Liver (tissue), 9 donors: ENCODE measurements around the gene PSAT1. TPM values are rescaled to one million over a fixed set of nuclear protein-coding genes. Genes with fewer than 3 reads are reported as not detected.

ENCODE experiments used
- DNase-seq: peaks from one replicate; pipeline ENCODE4 v3.0.0-alpha.2; 2017; ENCODE audit warnings: low spot score
- H3K27ac ChIP-seq, 2 donors: one replicate each; pipeline ENCODE4 v1.7.0; 2013; ENCODE audit warnings: inconsistent platforms in 2 of 2, low read length in 2 of 2, control low read depth in 1 of 2, low read depth in 1 of 2, mild to moderate bottlenecking in 1 of 2
- H3K27me3 ChIP-seq, 4 donors: one replicate each; pipeline versions ENCODE4 v1.6.1 to v1.7.0; 2013; ENCODE audit warnings: low read length in 3 of 4, inconsistent platforms in 1 of 4, mild to moderate bottlenecking in 1 of 4, moderate library complexity in 1 of 4; ENCODE audit not compliant: control insufficient read depth in 4 of 4, insufficient read depth in 4 of 4
- H3K36me3 ChIP-seq, 4 donors: one replicate each; pipeline versions ENCODE4 v1.6.1 to v1.7.0; 2013; ENCODE audit warnings: low read length in 3 of 4, mild to moderate bottlenecking in 3 of 4, low read depth in 1 of 4, moderate library complexity in 1 of 4; ENCODE audit not compliant: control insufficient read depth in 4 of 4, insufficient read depth in 3 of 4
- H3K4me1 ChIP-seq, 4 donors: one replicate each; pipeline versions ENCODE4 v1.6.1 to v1.7.0; 2013; ENCODE audit warnings: low read length in 3 of 4, mild to moderate bottlenecking in 3 of 4, moderate library complexity in 1 of 4; ENCODE audit not compliant: control insufficient read depth in 4 of 4, insufficient read depth in 4 of 4
- H3K4me3 ChIP-seq, 3 donors: one replicate each; pipeline versions ENCODE4 v1.6.1 to v1.7.0; 2013; ENCODE audit warnings: low read length in 3 of 3, control low read depth in 1 of 3, low read depth in 1 of 3, mild to moderate bottlenecking in 1 of 3
- H3K9ac ChIP-seq, 2 donors: one replicate each; pipeline ENCODE4 v1.7.0; 2013; ENCODE audit warnings: low read length in 2 of 2, mild to moderate bottlenecking in 2 of 2, moderate library complexity in 2 of 2, control low read depth in 1 of 2, low read depth in 1 of 2
- H3K9me3 ChIP-seq, 4 donors: one replicate each; pipeline versions ENCODE4 v1.6.1 to v1.7.0; 2013; ENCODE audit warnings: low read length in 3 of 4; ENCODE audit not compliant: control insufficient read depth in 4 of 4
- EGR1 ChIP-seq, 2 donors: IDR thresholded peaks; 2 replicates each; pipeline ENCODE4 v1.6.1; 2016 to 2018; ENCODE audit warnings: antibody characterized with exemption in 2 of 2, low read depth in 2 of 2
- FOXA1 ChIP-seq: IDR thresholded peaks from 2 replicates; pipeline ENCODE4 v1.6.1; 2016; ENCODE audit warnings: antibody characterized with exemption
- FOXA2 ChIP-seq: IDR thresholded peaks from 2 replicates; pipeline ENCODE4 v1.6.1; 2016; ENCODE audit warnings: antibody characterized with exemption
- GABPA ChIP-seq, 2 donors: IDR thresholded peaks in 1 of 2; conservative IDR thresholded peaks in 1 of 2; 2 replicates each; pipeline ENCODE4 v1.6.1; 2016; ENCODE audit warnings: antibody characterized with exemption in 2 of 2, mild to moderate bottlenecking in 1 of 2, moderate library complexity in 1 of 2
- HNF4A ChIP-seq, 2 donors: conservative IDR thresholded peaks; 2 replicates each; pipeline ENCODE4 v1.6.1; 2016; ENCODE audit warnings: antibody characterized with exemption in 2 of 2, mild to moderate bottlenecking in 2 of 2
- HNF4G ChIP-seq: IDR thresholded peaks from 2 replicates; pipeline ENCODE4 v1.6.1; 2016; ENCODE audit warnings: antibody characterized with exemption
- JUND ChIP-seq, 2 donors: IDR thresholded peaks; 2 replicates each; pipeline ENCODE4 v1.6.1; 2016; ENCODE audit warnings: antibody characterized with exemption in 2 of 2
- NR2F2 ChIP-seq: IDR thresholded peaks from 2 replicates; pipeline ENCODE4 v1.6.1; 2016; ENCODE audit warnings: antibody characterized with exemption
- RAD21 ChIP-seq, 2 donors: IDR thresholded peaks; 2 replicates each; pipeline ENCODE4 v1.6.1; 2016; ENCODE audit warnings: antibody characterized with exemption in 2 of 2, mild to moderate bottlenecking in 2 of 2
- RXRA ChIP-seq, 2 donors: IDR thresholded peaks; 2 replicates each; pipeline ENCODE4 v1.6.1; 2017 to 2018; ENCODE audit warnings: antibody characterized with exemption in 2 of 2, mild to moderate bottlenecking in 1 of 2
- SP1 ChIP-seq: IDR thresholded peaks from 2 replicates; pipeline ENCODE4 v1.6.1; 2018; ENCODE audit warnings: antibody characterized with exemption, mild to moderate bottlenecking
- TAF1 ChIP-seq: conservative IDR thresholded peaks from 2 replicates; pipeline ENCODE4 v1.6.1; 2016; ENCODE audit warnings: antibody characterized with exemption, mild to moderate bottlenecking
- YY1 ChIP-seq: IDR thresholded peaks from 2 replicates; pipeline ENCODE4 v1.6.1; 2016; ENCODE audit warnings: antibody characterized with exemption, mild to moderate bottlenecking
- WGBS: extraction: QIAGEN DNeasy Blood & Tissue Kit; methylation state at CpG from one replicate; pipeline ENCODE4 v1.1.7; 2013; 5-methylcytosine and 5-hydroxymethylcytosine counted together
- polyA plus RNA-seq, 2 donors: library from polyadenylated mRNA; stranded (reverse) in 1 of 2; unstranded in 1 of 2; fragments of 200-250 nt in 1 of 2; fragments of >200 nt in 1 of 2; fragmentation: Nextera tagmentation in 1 of 2; extraction: Ambion mirVana in 1 of 2; gene quantifications; one replicate each; pipeline versions ENCODE4 v1.2.1 to v1.2.3, GENCODE V29; 2013 to 2015
- total RNA-seq, 2 donors: library from RNA; depleted of rRNA; stranded (reverse); fragments of >200 nt; gene quantifications; one replicate each; pipeline ENCODE4 v1.2.3, GENCODE V29; 2014
- TF ChIP-seq, protein P1 (sequence below): IDR thresholded peaks from 2 replicates; pipeline ENCODE4 v1.6.1; 2016; ENCODE audit warnings: antibody characterized with exemption
- TF ChIP-seq, protein P2 (sequence below): IDR thresholded peaks from 2 replicates; pipeline ENCODE4 v1.6.1; 2016; ENCODE audit warnings: antibody characterized with exemption
- TF ChIP-seq, protein P3 (sequence below): fragments of 150-350 bp; IDR thresholded peaks from 2 replicates; pipeline ENCODE4 v1.5.1; 2017; ENCODE audit warnings: improper control_type of control experiment, low read depth, low read length; ENCODE audit not compliant: missing input control
- TF ChIP-seq, protein P4 (sequence below): IDR thresholded peaks from 2 replicates; pipeline ENCODE4 v1.6.1; 2016; ENCODE audit warnings: antibody characterized with exemption, mild to moderate bottlenecking
- TF ChIP-seq, protein P5 (sequence below): IDR thresholded peaks from 2 replicates; pipeline ENCODE4 v1.6.1; 2016; ENCODE audit warnings: antibody characterized with exemption
- donor health status: healthy.
- donor health status: healthy.
- donor health status: healthy.
- donor health status: healthy.
- donor health status: healthy.

PSAT1 gene
- total and polyA plus RNA-seq, 4 donors = 28.0 to 156 (median 66.8) TPM

DNA sequence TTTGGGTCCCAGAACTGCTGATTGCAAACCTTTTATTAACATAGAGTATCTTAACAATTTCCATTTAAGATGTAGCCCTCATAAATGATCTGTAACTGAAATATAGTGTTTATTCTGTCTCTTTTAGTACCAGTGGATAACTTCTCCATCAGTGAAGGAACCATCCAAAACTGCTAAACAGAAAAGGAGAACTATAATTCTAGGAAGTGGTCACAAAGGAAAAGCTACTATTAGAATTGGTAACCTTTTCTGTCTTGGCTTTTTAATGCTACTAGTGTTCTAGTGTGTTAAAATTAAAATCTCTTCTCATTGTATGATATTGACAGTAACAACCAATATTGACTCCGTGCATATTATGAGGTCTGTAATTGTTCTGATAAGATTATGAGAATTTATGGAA, 48.3 kb upstream of the PSAT1 start:
- TF ChIP-seq SP1 (no peak), JUND (IDR thresholded peaks at IDR 0.05) (no peak), YY1 (no peak), RAD21 (IDR thresholded peaks at IDR 0.05) (no peak), FOXA2 (no peak), HNF4G (no peak), GABPA (IDR thresholded peaks at IDR 0.05 in 1 of 2, conservative IDR thresholded peaks at IDR 0.05 in 1 of 2) (no peak), FOXA1 (no peak)
- TF ChIP-seq, protein P1, sequence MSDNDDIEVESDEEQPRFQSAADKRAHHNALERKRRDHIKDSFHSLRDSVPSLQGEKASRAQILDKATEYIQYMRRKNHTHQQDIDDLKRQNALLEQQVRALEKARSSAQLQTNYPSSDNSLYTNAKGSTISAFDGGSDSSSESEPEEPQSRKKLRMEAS = no peak
- H3K9me3 ChIP-seq = no peaks in the 10 kb centered on the region
- WGBS = 93% methylated on average over 1 of the region's 1 CpG
- H3K27me3 ChIP-seq = no peaks in the 10 kb centered on the region
- H3K4me1 ChIP-seq = peaks cover 0 to under 1% (median 0%) of the 10 kb centered on the region in 4 donors
- no peak overlapping the region for H3K27ac ChIP-seq
- no peak overlapping the region for H3K9ac ChIP-seq
- no peak overlapping the region for H3K4me3 ChIP-seq
- no peak for DNase-seq
- peaks cover 0 to 5% (median 0%) of the 10 kb centered on the region in 4 donors for H3K36me3 ChIP-seq

DNA sequence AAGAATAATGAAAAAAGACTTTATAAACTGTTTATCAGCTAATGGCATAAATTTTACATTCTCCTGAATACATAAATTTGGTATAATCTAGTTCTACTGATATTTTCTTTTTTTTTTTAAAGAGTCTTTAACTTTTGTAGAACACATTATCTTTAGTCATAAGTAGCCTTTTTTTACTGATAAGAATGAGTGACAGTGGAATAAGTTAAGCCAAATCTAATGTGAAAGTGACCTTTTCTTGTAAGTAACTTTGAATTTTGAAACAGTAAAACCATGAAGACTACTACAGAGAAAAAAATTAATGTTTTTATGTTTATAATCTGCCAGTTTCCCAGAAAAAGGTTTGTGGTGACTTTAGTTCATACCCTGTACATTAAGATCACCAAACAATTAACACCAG, 47.4 kb upstream of the PSAT1 start:
- no peak for DNase-seq
- Histone ChIP-seq H3K27ac (no peak overlapping the region), H3K4me1 (peaks cover 0 to 4% (median 0%) of the 10 kb centered on the region in 4 donors), H3K27me3 (no peaks in the 10 kb centered on the region), H3K9me3 (no peaks in the 10 kb centered on the region), H3K9ac (no peak overlapping the region), H3K36me3 (peaks cover 0 to 7% (median 0%) of the 10 kb centered on the region in 4 donors), H3K4me3 (no peak overlapping the region)
- TF ChIP-seq JUND (IDR thresholded peaks at IDR 0.05) (no peak), FOXA1 (no peak), HNF4A (conservative IDR thresholded peaks at IDR 0.05) (no peak), EGR1 (IDR thresholded peaks at IDR 0.05; ENCODE audit: low read depth in 2 of 2) (no peak), HNF4G (no peak), NR2F2 (no peak), RXRA (IDR thresholded peaks at IDR 0.05) (no peak), FOXA2 (no peak), SP1 (no peak), RAD21 (IDR thresholded peaks at IDR 0.05) (no peak), GABPA (IDR thresholded peaks at IDR 0.05 in 1 of 2, conservative IDR thresholded peaks at IDR 0.05 in 1 of 2) (no peak)
- TF ChIP-seq, protein P1 = no peak
- TF ChIP-seq, protein P2, sequence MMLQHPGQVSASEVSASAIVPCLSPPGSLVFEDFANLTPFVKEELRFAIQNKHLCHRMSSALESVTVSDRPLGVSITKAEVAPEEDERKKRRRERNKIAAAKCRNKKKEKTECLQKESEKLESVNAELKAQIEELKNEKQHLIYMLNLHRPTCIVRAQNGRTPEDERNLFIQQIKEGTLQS = no peak

DNA sequence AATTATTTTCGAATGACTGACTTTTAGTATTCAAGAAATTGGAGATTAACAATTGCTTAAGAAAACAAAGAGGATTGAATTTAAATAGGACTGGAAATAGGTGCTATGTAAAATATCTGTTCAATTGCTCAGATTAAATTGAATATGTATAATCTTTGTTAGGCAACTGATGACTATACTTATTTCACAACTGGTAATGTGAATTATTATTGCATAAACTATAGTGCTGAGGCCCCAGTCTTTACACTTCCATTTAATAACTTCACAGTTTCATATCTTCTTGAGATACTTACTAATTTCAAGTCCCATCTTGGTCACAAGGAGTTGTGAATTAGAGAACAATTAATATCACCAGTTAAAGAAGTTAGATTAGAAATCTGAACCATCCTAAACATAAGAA, 44.3 kb upstream of the PSAT1 start:
- Histone ChIP-seq H3K36me3 (peaks cover 0 to 5% (median 2%) of the 10 kb centered on the region in 4 donors), H3K27me3 (no peaks in the 10 kb centered on the region)
- WGBS = 100% methylated on average over 1 of the region's 1 CpG

More for the DNA sequence above, 44.3 kb upstream of the PSAT1 start:
- TF ChIP-seq, protein P3, sequence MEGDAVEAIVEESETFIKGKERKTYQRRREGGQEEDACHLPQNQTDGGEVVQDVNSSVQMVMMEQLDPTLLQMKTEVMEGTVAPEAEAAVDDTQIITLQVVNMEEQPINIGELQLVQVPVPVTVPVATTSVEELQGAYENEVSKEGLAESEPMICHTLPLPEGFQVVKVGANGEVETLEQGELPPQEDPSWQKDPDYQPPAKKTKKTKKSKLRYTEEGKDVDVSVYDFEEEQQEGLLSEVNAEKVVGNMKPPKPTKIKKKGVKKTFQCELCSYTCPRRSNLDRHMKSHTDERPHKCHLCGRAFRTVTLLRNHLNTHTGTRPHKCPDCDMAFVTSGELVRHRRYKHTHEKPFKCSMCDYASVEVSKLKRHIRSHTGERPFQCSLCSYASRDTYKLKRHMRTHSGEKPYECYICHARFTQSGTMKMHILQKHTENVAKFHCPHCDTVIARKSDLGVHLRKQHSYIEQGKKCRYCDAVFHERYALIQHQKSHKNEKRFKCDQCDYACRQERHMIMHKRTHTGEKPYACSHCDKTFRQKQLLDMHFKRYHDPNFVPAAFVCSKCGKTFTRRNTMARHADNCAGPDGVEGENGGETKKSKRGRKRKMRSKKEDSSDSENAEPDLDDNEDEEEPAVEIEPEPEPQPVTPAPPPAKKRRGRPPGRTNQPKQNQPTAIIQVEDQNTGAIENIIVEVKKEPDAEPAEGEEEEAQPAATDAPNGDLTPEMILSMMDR = no peak
- TF ChIP-seq, protein P4, sequence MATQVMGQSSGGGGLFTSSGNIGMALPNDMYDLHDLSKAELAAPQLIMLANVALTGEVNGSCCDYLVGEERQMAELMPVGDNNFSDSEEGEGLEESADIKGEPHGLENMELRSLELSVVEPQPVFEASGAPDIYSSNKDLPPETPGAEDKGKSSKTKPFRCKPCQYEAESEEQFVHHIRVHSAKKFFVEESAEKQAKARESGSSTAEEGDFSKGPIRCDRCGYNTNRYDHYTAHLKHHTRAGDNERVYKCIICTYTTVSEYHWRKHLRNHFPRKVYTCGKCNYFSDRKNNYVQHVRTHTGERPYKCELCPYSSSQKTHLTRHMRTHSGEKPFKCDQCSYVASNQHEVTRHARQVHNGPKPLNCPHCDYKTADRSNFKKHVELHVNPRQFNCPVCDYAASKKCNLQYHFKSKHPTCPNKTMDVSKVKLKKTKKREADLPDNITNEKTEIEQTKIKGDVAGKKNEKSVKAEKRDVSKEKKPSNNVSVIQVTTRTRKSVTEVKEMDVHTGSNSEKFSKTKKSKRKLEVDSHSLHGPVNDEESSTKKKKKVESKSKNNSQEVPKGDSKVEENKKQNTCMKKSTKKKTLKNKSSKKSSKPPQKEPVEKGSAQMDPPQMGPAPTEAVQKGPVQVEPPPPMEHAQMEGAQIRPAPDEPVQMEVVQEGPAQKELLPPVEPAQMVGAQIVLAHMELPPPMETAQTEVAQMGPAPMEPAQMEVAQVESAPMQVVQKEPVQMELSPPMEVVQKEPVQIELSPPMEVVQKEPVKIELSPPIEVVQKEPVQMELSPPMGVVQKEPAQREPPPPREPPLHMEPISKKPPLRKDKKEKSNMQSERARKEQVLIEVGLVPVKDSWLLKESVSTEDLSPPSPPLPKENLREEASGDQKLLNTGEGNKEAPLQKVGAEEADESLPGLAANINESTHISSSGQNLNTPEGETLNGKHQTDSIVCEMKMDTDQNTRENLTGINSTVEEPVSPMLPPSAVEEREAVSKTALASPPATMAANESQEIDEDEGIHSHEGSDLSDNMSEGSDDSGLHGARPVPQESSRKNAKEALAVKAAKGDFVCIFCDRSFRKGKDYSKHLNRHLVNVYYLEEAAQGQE = no peak
- TF ChIP-seq NR2F2 (no peak), FOXA2 (no peak), JUND (IDR thresholded peaks at IDR 0.05) (no peak), TAF1 (no peak), EGR1 (IDR thresholded peaks at IDR 0.05; ENCODE audit: low read depth in 2 of 2) (no peak), RXRA (IDR thresholded peaks at IDR 0.05) (no peak), YY1 (no peak), HNF4A (conservative IDR thresholded peaks at IDR 0.05) (no peak)
- TF ChIP-seq, protein P2 = no peak
- TF ChIP-seq, protein P5, sequence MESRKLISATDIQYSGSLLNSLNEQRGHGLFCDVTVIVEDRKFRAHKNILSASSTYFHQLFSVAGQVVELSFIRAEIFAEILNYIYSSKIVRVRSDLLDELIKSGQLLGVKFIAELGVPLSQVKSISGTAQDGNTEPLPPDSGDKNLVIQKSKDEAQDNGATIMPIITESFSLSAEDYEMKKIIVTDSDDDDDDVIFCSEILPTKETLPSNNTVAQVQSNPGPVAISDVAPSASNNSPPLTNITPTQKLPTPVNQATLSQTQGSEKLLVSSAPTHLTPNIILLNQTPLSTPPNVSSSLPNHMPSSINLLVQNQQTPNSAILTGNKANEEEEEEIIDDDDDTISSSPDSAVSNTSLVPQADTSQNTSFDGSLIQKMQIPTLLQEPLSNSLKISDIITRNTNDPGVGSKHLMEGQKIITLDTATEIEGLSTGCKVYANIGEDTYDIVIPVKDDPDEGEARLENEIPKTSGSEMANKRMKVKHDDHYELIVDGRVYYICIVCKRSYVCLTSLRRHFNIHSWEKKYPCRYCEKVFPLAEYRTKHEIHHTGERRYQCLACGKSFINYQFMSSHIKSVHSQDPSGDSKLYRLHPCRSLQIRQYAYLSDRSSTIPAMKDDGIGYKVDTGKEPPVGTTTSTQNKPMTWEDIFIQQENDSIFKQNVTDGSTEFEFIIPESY = no peak
- H3K9me3 ChIP-seq = no peaks in the 10 kb centered on the region
- H3K27ac ChIP-seq = no peak overlapping the region
- DNase-seq = no peak
- H3K9ac ChIP-seq = no peak overlapping the region
- H3K4me3 ChIP-seq = no peak overlapping the region
- H3K4me1 ChIP-seq = peaks cover 0 to 4% (median 0%) of the 10 kb centered on the region in 4 donors
